Osteoblast (primary cell): Measurements from ENCODE around the gene CACNA1C. TPM values are rescaled to one million over a fixed set of nuclear protein-coding genes. Genes with fewer than 3 reads are reported as not detected.

Experiments used
- DNase-seq: peaks from one replicate; pipeline ENCODE4 v3.0.0; 2011; ENCODE audit warnings: low spot score, mixed read lengths; ENCODE audit not compliant: insufficient read length; ENCODE audit errors: missing footprints
- H2AFZ ChIP-seq: 2 replicates; pipeline ENCODE4 v1.6.0; 2011; ENCODE audit warnings: mild to moderate bottlenecking, low read length
- H3K27ac ChIP-seq: 2 replicates; pipeline ENCODE4 v1.5.1; 2011; ENCODE audit warnings: mild to moderate bottlenecking, low read depth, low read length, moderate library complexity
- H3K27me3 ChIP-seq: 2 replicates; pipeline ENCODE4 v1.6.0; 2012; ENCODE audit warnings: mild to moderate bottlenecking, control low read depth, inconsistent platforms, low read length, moderate library complexity; ENCODE audit not compliant: insufficient read depth
- H3K36me3 ChIP-seq: 2 replicates; pipeline ENCODE4 v1.5.1; 2011; ENCODE audit warnings: mild to moderate bottlenecking, low read length, control low read depth, moderate library complexity; ENCODE audit not compliant: insufficient read depth
- H3K4me1 ChIP-seq: 2 replicates; pipeline ENCODE4 v1.5.1; 2011; ENCODE audit warnings: mild to moderate bottlenecking, low read length, control low read depth, moderate library complexity; ENCODE audit not compliant: insufficient read depth
- H3K4me2 ChIP-seq: 2 replicates; pipeline ENCODE4 v1.6.0; 2011; ENCODE audit warnings: mild to moderate bottlenecking, low read length; ENCODE audit not compliant: insufficient read depth
- H3K4me3 ChIP-seq: fragments of 200-600 bp; sonication (generic); 3 replicates; pipeline ENCODE4 v1.5.1; 2012; ENCODE audit warnings: mild to moderate bottlenecking, low read length, inconsistent platforms; ENCODE audit not compliant: insufficient read depth
- H3K79me2 ChIP-seq: 2 replicates; pipeline ENCODE4 v1.6.0; 2012; ENCODE audit warnings: mild to moderate bottlenecking, low read length, control low read depth, inconsistent platforms; ENCODE audit not compliant: insufficient read depth
- H3K9me3 ChIP-seq: 2 replicates; pipeline ENCODE4 v1.5.1; 2011; ENCODE audit warnings: low read depth, low read length, control low read depth
- H4K20me1 ChIP-seq: 2 replicates; pipeline ENCODE4 v1.6.0; 2012; ENCODE audit warnings: mild to moderate bottlenecking, low read length, control low read depth; ENCODE audit not compliant: insufficient read depth
- CTCF ChIP-seq: IDR thresholded peaks from 2 replicates; pipeline ENCODE4 v1.5.1; 2011; ENCODE audit warnings: mild to moderate bottlenecking, low read depth, low read length, moderate library complexity; ENCODE audit errors: extremely low read depth
- total RNA-seq: library from RNA; depleted of rRNA; stranded (reverse); fragments of >200 nt; gene quantifications from 2 replicates; pipeline ENCODE4 v1.2.3, GENCODE V29; 2012

Gene CACNA1C
- total RNA-seq, 1 donor: 19.2 TPM

DNA sequence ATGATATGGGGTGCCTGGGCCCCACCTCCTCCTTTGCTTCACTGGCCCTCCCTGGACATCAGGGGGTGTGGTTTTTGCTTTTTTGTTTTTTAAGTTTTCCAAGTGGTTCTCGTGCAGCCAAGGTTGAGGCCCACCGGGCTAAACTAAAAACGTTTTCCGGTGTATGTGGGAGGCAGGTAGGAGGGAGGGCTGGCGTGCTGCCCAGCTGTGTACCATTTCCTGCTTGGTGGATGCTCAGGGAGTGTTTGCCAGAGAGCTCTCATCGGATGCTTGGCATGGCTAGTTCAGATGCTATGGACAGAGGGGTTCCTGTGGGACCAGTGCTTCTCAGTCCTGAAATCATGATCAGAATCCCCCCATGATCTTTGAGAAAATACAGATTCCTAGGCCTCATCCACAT lies 246.4 kb downstream of the CACNA1C start:
- Histone ChIP-seq H3K27ac (no peak overlapping the region), H3K79me2 (peaks cover 2% of the 10 kb centered on the region), H3K4me2 (no peak overlapping the region), H3K4me3 (no peak overlapping the region), H2AFZ (no peak overlapping the region), H4K20me1 (no peaks in the 10 kb centered on the region), H3K36me3 (no peaks in the 10 kb centered on the region), H3K9me3 (no peaks in the 10 kb centered on the region), H3K4me1 (peaks cover 45% of the 10 kb centered on the region), H3K27me3 (no peaks in the 10 kb centered on the region)
- DNase-seq: no peak
- no peak for TF ChIP-seq CTCF

DNA sequence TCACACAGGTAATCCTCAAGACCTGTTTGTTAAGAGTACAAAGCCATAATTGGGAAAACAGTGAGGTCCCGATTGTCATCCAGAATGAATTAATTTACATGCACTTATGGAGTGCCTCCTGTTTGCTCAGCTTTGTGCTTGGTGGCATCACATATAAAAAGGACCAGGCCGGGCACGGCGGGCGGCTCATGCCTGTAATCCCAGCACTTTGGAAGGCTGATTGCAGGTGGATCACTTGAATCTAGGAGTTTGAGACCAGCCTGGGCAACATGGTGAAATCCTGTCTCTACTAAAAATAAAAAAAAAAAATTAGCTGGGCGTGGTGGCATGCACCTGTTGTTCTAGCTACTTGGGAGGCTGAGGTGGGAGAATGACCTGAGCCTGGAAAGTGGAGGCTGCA lies 247.4 kb downstream of the CACNA1C start:
- TF ChIP-seq CTCF: no peak
- H3K27ac ChIP-seq: no peak overlapping the region
- no peak for DNase-seq
- no peaks in the 10 kb centered on the region for H3K27me3 ChIP-seq
- H3K4me3 ChIP-seq: no peak overlapping the region
- peaks cover 37% of the 10 kb centered on the region for H3K4me1 ChIP-seq
- no peak overlapping the region for H2AFZ ChIP-seq
- peaks cover 2% of the 10 kb centered on the region for H3K79me2 ChIP-seq
- H3K4me2 ChIP-seq: no peak overlapping the region
- no peaks in the 10 kb centered on the region for H3K9me3 ChIP-seq
- no peaks in the 10 kb centered on the region for H3K36me3 ChIP-seq
- H4K20me1 ChIP-seq: no peaks in the 10 kb centered on the region

DNA sequence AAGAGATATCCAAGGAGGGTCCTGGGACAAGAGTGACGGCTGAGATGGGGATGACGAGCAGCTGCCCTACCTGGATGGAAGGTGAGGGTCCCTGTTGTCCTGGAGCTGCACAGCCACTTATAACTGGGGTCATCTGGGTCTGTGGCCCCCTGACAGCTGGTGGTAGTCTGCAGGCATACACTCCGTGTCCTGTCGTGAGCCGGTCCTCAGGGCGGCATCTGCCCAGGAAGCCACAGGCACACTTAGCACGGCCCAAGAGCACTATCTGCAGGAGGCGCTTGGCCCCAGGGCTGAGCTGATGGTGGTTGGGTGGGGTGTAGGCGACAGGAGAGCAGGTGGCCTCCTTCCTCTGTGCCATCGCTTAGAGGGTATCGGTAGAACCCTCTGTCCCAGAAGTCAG lies 248.1 kb downstream of the CACNA1C start:
- H3K9me3 ChIP-seq: no peaks in the 10 kb centered on the region
- H3K79me2 ChIP-seq: peaks cover 2% of the 10 kb centered on the region
- no peaks in the 10 kb centered on the region for H3K36me3 ChIP-seq
- peaks cover under 1% of the 10 kb centered on the region for H4K20me1 ChIP-seq
- no peak overlapping the region for H3K4me3 ChIP-seq
- no peak overlapping the region for H2AFZ ChIP-seq
- no peaks in the 10 kb centered on the region for H3K27me3 ChIP-seq
- peak overlapping the region; percentile 86 for H3K27ac ChIP-seq
- no peak for TF ChIP-seq CTCF
- no peak for DNase-seq
- H3K4me2 ChIP-seq: no peak overlapping the region
- H3K4me1 ChIP-seq: peaks cover 31% of the 10 kb centered on the region

DNA sequence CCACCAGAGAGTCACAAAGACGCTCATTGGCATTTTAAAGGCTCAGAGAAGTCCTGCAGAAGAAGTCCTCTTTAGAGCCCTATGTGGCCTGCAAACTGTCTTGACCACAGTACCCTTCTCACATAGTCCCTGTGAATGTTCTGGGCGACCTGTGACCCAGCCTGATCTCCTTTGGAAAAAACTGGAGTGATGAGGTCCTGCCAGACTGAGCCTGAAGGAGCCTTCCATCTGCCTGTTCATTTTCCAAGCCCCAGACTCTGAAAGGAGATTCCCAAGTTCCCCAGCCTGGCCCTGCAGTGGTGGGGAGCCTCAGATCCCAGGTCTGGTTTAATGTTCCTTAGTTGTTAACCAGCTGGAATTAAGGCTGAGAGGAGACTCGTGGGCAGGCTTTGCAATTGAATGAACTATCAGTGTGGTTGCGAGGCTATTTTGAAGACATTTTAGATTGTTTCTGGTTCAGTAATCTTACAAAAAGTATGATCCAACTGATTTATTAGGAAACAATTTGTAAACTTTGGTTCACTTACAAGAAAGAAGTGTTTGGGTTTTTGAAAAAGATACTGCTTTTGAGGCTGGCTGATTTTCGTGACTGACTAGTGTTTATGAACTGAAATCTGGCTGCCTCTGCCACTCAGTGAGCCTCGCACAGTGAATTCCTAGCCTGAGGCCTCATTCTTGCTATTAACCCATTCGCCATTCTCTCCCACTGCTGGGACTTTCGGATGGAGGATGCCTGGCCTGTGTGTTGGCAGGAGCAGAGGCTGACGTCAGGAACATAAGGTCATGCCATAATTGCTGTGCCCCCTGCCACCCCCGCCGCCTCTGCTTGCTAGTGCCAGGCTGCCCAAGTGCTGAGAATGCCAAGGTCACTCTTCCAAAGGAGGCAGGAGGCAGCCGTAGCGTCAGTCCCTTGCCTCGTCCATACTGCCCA lies 249.0 kb downstream of the CACNA1C start:
- H3K27ac ChIP-seq: peak overlapping the region; percentile 86
- peaks cover 25% of the 10 kb centered on the region for H3K4me1 ChIP-seq
- H4K20me1 ChIP-seq: peaks cover 3% of the 10 kb centered on the region
- no peaks in the 10 kb centered on the region for H3K9me3 ChIP-seq
- peak overlapping the region; percentile 3 for H3K4me3 ChIP-seq
- no peak for TF ChIP-seq CTCF
- peak overlapping the region; percentile 35 for H2AFZ ChIP-seq
- DNase-seq: peak; percentile 95
- H3K36me3 ChIP-seq: no peaks in the 10 kb centered on the region
- H3K79me2 ChIP-seq: peaks cover 2% of the 10 kb centered on the region
- no peaks in the 10 kb centered on the region for H3K27me3 ChIP-seq
- H3K4me2 ChIP-seq: peak overlapping the region; percentile 42
